HG03135 (cell line): ENCODE measurements around the gene CMTM2.
"Not testable (repeated sequence)": the region's sequence is repeated elsewhere in the genome, so short reads cannot be mapped to it uniquely, and the experiment has no call there.

Source experiments
- ATAC-seq: cut with Tn5 transposase; IDR thresholded peaks from one replicate; pipeline ENCODE4 v1.9.1; 2021; ENCODE audit warnings: mild to moderate bottlenecking, moderate library complexity; ENCODE audit not compliant: unreplicated experiment

CMTM2 gene

GRCh38 chr16:66581246-66581952 lies 2.1 kb downstream of the CMTM2 start:
- no peak for ATAC-seq

GRCh38 chr16:66585481-66586239 lies 6.4 kb downstream of the CMTM2 start:
- ATAC-seq: no peak

- ATAC-seq: no peak
Measured at GRCh38 chr16:66587881-66588600, 8.8 kb downstream of the CMTM2 start.

- peak; percentile 52 for ATAC-seq
Measured at GRCh38 chr16:66588981-66589713, 9.9 kb downstream of the CMTM2 start.

- no peak for ATAC-seq
Measured at GRCh38 chr16:66590322-66590721, 11.1 kb downstream of the CMTM2 start.

- no peak for ATAC-seq
Measured at GRCh38 chr16:66591018-66591417, 11.8 kb downstream of the CMTM2 start.

GRCh38 chr16:66592241-66592640 lies 13.0 kb downstream of the CMTM2 start:
- ATAC-seq: no peak

GRCh38 chr16:66592814-66593213 lies 13.6 kb downstream of the CMTM2 start:
- ATAC-seq: no peak

- ATAC-seq: no peak
Measured at GRCh38 chr16:66594739-66595138, 15.5 kb downstream of the CMTM2 start.

- ATAC-seq: not testable (repeated sequence)
Measured at GRCh38 chr16:66596559-66596958, 17.3 kb downstream of the CMTM2 start.

- ATAC-seq: no peak
Measured at GRCh38 chr16:66596986-66597848, 18.0 kb downstream of the CMTM2 start.

- ATAC-seq: no peak
Measured at GRCh38 chr16:66598111-66598510, 18.8 kb downstream of the CMTM2 start.

- ATAC-seq: no peak
Measured at GRCh38 chr16:66599726-66600125, 20.5 kb downstream of the CMTM2 start.

- no peak for ATAC-seq
Measured at GRCh38 chr16:66600477-66600876, 21.2 kb downstream of the CMTM2 start.

GRCh38 chr16:66601471-66601870 lies 22.2 kb downstream of the CMTM2 start:
- ATAC-seq: no peak

- no peak for ATAC-seq
Measured at GRCh38 chr16:66603537-66604375, 24.5 kb downstream of the CMTM2 start.

GRCh38 chr16:66604376-66605176 lies 25.3 kb downstream of the CMTM2 start, which contains the start of gene CMTM3:
TSS of gene CMTM3 (plus strand) at chr16:66604704. CDS start at chr16:66604806, 102 bp downstream.
- peak; percentile 47 for ATAC-seq
